ENCODE results near the gene OSBPL3.

The OSBPL3 gene

DNA sequence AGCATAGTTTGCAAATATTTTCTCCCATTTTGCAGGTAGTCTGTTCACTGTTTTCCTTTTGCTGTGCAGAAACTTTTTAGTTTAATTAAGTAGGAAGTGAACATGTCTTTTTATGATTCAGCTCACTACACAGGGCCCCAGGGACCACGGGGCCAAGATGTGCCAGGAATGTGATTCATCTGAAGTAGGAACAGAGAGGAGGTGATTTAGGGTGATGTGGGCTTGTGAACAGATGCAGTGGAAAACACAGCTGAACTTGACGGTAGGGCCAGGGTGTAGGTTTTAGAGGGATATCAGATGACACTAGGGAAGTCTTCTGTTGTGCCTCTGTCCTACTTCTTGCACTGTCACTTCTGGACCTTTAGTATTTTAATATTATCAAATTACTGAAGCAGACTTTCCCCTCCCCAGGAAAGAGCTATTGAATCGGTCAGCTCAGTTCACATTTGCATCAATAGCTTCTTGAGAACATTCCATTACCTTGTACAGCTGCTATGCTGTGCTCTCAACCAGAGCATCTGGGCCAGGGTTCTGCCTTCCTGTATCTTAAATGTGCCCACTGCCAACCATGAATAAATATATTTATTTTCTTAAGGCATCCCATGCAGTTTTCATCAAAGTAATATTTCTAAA, 96.9 kb downstream of the OSBPL3 start:
- H3K4me1 ChIP-seq (ENCODE audit: control insufficient read depth, insufficient read depth, low read length) = peaks cover 15% of the 10 kb centered on the region
- no peak overlapping the region for H3K4me3 ChIP-seq (ENCODE audit: low read depth, low read length)
- H3K36me3 ChIP-seq (ENCODE audit: control insufficient read depth, insufficient read depth, low read length) = no peaks in the 10 kb centered on the region
- H3K27me3 ChIP-seq (ENCODE audit: control insufficient read depth, insufficient read depth, low read length) = no peaks in the 10 kb centered on the region
- no peak overlapping the region for H3K9ac ChIP-seq (ENCODE audit: low read depth, low read length)
- no peaks in the 10 kb centered on the region for H3K9me3 ChIP-seq (ENCODE audit: control insufficient read depth, insufficient read depth, low read length)

DNA sequence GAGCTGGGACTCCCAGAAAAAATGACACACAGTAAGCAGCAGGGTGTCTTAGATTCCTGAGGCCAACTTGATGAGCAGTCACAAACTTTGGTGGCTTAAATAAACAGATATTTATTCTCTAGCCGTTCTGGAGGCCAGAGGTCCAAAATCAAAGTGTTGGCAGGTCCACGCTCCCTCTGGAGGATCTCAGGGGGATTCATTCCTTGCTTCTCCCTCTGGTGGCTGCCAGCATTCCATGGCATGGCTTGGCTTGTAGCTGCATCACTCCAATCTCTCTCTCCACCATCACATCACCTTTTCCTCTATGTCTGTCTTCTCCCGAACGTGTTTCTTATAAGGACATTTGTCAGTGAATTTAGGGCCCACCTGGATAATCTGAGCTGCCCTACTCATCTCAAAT, 98.4 kb downstream of the OSBPL3 start:
- peaks cover 21% of the 10 kb centered on the region for H3K4me1 ChIP-seq (ENCODE audit: control insufficient read depth, insufficient read depth, low read length)

DNA sequence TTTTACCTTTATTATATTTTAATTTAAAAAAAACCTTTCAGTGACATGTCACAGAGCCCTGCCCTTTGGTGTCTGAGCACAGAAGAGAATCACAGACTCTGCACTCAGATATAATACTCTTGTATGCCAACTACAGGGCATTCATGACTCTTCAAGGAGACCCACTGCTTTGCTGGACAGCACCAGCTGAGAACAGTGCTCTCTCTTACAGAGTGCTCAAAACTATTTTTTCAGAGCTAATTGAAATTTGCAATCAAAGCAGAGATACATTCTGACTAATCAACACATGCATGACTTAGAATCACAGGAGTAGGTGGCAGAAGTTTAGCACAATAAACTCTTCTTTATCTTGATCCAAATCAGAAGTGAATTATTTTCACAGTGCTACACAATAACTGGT, 99.1 kb downstream of the OSBPL3 start:
- Histone ChIP-seq H3K9ac (ENCODE audit: low read depth, low read length) (no peak overlapping the region), H3K4me1 (ENCODE audit: control insufficient read depth, insufficient read depth, low read length) (peaks cover 21% of the 10 kb centered on the region), H3K4me3 (ENCODE audit: low read depth, low read length) (no peak overlapping the region), H3K27me3 (ENCODE audit: control insufficient read depth, insufficient read depth, low read length) (no peaks in the 10 kb centered on the region), H3K36me3 (ENCODE audit: control insufficient read depth, insufficient read depth, low read length) (no peaks in the 10 kb centered on the region), H3K9me3 (ENCODE audit: control insufficient read depth, insufficient read depth, low read length) (no peaks in the 10 kb centered on the region)

More for the DNA sequence above, 98.4 kb downstream of the OSBPL3 start:
- H3K9ac ChIP-seq (ENCODE audit: low read depth, low read length) = no peak overlapping the region
- H3K9me3 ChIP-seq (ENCODE audit: control insufficient read depth, insufficient read depth, low read length) = no peaks in the 10 kb centered on the region
- H3K4me3 ChIP-seq (ENCODE audit: low read depth, low read length) = no peak overlapping the region
- H3K36me3 ChIP-seq (ENCODE audit: control insufficient read depth, insufficient read depth, low read length) = no peaks in the 10 kb centered on the region
- no peaks in the 10 kb centered on the region for H3K27me3 ChIP-seq (ENCODE audit: control insufficient read depth, insufficient read depth, low read length)

DNA sequence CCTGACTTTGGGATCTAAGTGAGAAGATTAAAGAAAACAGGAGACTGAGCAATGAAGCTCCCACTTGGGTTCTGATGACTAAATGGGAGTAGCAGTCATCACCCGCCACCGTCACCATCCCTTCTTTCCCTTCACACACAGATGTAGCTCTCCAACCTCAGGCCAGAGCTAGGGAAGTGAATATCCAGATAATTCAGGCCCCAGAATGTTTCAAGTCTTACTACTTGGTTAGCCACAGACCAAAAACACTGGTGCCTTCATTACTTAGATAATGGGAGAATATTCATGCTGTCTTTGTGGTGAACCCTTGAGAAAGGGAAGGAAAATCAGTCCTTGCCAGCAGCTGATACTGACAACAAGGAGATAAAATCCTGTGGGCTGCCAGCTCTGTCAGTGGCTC, 100.7 kb downstream of the OSBPL3 start:
- H3K36me3 ChIP-seq (ENCODE audit: control insufficient read depth, insufficient read depth, low read length) = no peaks in the 10 kb centered on the region
- H3K9me3 ChIP-seq (ENCODE audit: control insufficient read depth, insufficient read depth, low read length) = no peaks in the 10 kb centered on the region
- H3K4me1 ChIP-seq (ENCODE audit: control insufficient read depth, insufficient read depth, low read length) = peaks cover 19% of the 10 kb centered on the region
- H3K4me3 ChIP-seq (ENCODE audit: low read depth, low read length) = no peak overlapping the region
- H3K9ac ChIP-seq (ENCODE audit: low read depth, low read length) = no peak overlapping the region
- H3K27me3 ChIP-seq (ENCODE audit: control insufficient read depth, insufficient read depth, low read length) = no peaks in the 10 kb centered on the region

DNA sequence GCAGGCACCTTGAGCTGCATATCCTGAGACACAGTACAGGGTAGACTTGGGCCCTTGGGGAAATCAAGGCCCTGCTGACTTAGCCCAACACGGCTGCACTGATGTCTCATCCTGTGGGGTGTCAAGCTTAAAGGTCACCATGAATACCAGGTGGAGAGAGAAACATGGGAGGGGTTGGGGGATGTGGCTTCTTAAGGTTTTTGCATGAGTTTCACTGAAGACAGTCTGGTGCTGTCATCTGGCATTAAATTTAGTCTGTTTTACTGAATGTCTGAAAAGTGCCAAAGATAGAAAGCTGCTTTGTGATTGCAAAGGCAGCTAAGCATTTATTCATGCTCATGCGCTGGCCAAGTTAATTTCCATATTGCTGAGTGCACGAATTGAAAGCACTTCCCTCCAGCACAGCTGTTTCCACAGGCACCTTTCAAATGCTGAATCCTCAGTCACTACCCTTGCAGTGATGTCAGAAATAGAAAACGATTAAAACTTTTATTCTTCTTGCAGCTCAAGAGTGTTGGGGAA, 102.1 kb downstream of the OSBPL3 start:
- peak overlapping the region; percentile 10 for H3K4me3 ChIP-seq (ENCODE audit: low read depth, low read length)
- no peaks in the 10 kb centered on the region for H3K27me3 ChIP-seq (ENCODE audit: control insufficient read depth, insufficient read depth, low read length)
- H3K9ac ChIP-seq (ENCODE audit: low read depth, low read length) = no peak overlapping the region
- peaks cover 16% of the 10 kb centered on the region for H3K4me1 ChIP-seq (ENCODE audit: control insufficient read depth, insufficient read depth, low read length)
- H3K36me3 ChIP-seq (ENCODE audit: control insufficient read depth, insufficient read depth, low read length) = no peaks in the 10 kb centered on the region
- no peaks in the 10 kb centered on the region for H3K9me3 ChIP-seq (ENCODE audit: control insufficient read depth, insufficient read depth, low read length)

DNA sequence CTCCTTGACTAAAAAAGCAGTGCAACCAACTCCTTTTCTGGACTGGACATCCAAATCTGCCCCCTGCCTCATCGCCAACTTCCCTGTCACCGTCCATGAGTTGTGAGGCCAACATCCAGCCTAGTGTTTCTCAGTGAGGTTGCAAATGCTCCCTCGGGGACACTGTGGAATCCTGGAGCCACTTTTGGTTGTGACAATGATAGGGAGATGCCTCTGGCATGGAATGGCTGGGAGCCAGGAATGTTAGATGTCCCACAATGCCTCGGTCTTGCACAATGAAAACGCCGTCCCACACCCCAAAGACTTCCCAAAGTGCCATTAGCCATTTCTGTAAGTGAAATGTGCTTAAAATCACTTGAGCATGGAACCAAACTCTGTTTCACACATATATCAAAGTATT, 105.2 kb downstream of the OSBPL3 start:
- Histone ChIP-seq H3K4me3 (ENCODE audit: low read depth, low read length) (no peak overlapping the region), H3K4me1 (ENCODE audit: control insufficient read depth, insufficient read depth, low read length) (peaks cover 16% of the 10 kb centered on the region), H3K9me3 (ENCODE audit: control insufficient read depth, insufficient read depth, low read length) (no peaks in the 10 kb centered on the region), H3K27me3 (ENCODE audit: control insufficient read depth, insufficient read depth, low read length) (no peaks in the 10 kb centered on the region), H3K36me3 (ENCODE audit: control insufficient read depth, insufficient read depth, low read length) (peaks cover 3% of the 10 kb centered on the region), H3K9ac (ENCODE audit: low read depth, low read length) (no peak overlapping the region)

DNA sequence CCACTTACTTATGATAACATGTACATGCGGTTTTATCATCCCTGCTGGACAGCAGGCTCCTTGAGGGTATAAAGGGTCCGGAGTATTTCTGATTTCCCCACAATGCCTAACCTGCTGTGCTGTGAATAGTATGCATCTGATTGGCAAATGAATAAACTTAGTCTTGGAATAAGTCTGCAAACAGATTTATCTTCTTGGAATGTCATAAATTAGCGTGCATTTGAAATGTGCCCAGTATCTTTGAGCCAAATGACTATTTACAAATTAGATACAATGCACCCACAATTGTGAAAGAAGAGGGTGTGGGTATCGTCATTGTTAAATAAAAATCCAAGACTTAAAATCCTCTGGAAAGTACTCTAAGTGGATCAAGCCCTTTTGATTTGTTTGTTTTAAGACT, 106.0 kb downstream of the OSBPL3 start:
- no peak overlapping the region for H3K9ac ChIP-seq (ENCODE audit: low read depth, low read length)

DNA sequence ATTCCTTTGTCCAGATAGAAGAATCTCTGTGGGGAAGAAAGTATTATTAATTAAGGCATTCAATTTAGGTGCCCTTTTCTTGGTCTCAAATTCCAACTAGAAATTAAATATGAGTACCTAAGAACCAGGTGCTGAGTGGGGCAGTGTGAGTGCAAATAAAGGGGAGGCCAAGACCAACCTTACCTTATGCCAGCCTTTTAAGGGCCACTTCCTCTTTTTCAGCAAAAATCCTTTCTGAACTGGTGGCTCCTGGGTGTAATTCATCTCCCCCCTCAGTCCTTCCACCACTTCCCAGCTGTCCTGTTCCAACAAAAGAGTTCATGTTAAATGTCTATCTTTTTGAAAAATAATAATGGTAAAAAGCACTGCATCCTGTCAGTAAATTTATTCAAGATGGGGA, 108.2 kb downstream of the OSBPL3 start:
- Histone ChIP-seq H3K27me3 (ENCODE audit: control insufficient read depth, insufficient read depth, low read length) (no peaks in the 10 kb centered on the region), H3K36me3 (ENCODE audit: control insufficient read depth, insufficient read depth, low read length) (peaks cover 3% of the 10 kb centered on the region), H3K9ac (ENCODE audit: low read depth, low read length) (no peak overlapping the region), H3K4me3 (ENCODE audit: low read depth, low read length) (no peak overlapping the region), H3K4me1 (ENCODE audit: control insufficient read depth, insufficient read depth, low read length) (no peaks in the 10 kb centered on the region), H3K9me3 (ENCODE audit: control insufficient read depth, insufficient read depth, low read length) (no peaks in the 10 kb centered on the region)

More for the DNA sequence above, 106.0 kb downstream of the OSBPL3 start:
- Histone ChIP-seq H3K27me3 (ENCODE audit: control insufficient read depth, insufficient read depth, low read length) (no peaks in the 10 kb centered on the region), H3K4me1 (ENCODE audit: control insufficient read depth, insufficient read depth, low read length) (peaks cover 14% of the 10 kb centered on the region), H3K36me3 (ENCODE audit: control insufficient read depth, insufficient read depth, low read length) (peaks cover 3% of the 10 kb centered on the region), H3K4me3 (ENCODE audit: low read depth, low read length) (no peak overlapping the region), H3K9me3 (ENCODE audit: control insufficient read depth, insufficient read depth, low read length) (no peaks in the 10 kb centered on the region)

DNA sequence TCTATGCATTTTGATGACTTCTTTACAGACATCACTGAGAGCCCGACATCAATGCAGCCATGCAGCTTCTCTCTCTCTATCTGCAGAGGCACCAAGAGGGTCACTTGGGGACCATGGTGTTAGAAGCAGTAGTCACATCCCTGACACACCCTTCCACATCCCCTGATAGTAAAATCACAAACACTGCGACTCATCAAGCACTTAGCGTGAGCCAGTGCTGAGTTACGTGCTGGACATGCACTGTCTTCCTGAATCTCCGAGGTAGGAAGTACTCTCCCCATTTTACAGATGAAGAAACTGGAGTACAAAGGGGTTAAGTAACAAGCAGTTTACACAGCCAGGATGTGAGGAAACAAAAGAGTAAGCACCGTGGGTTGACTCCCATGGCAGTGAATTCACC, 109.2 kb downstream of the OSBPL3 start:
- Histone ChIP-seq H3K36me3 (ENCODE audit: control insufficient read depth, insufficient read depth, low read length) (peaks cover 3% of the 10 kb centered on the region), H3K9ac (ENCODE audit: low read depth, low read length) (no peak overlapping the region), H3K27me3 (ENCODE audit: control insufficient read depth, insufficient read depth, low read length) (no peaks in the 10 kb centered on the region), H3K9me3 (ENCODE audit: control insufficient read depth, insufficient read depth, low read length) (no peaks in the 10 kb centered on the region), H3K4me3 (ENCODE audit: low read depth, low read length) (no peak overlapping the region), H3K4me1 (ENCODE audit: control insufficient read depth, insufficient read depth, low read length) (no peaks in the 10 kb centered on the region)

DNA sequence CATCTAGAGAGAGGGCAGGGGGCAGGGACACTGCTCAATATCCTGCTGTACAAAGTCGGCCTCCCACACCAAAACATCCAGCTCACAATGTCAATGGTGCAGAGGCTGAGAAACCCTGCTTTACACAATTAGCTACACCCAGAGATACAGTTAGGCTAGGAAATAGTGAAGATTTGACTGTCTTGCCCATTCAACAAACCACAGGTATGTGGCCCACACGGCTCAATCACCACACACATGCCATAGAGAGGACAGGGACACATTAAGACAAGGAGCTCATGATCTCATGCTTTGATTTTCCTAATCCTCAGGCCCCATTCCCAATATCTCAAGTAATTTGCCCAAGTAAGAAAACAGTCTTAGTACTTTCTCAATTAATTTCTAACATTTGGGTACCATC, 110.4 kb downstream of the OSBPL3 start:
- H3K36me3 ChIP-seq (ENCODE audit: control insufficient read depth, insufficient read depth, low read length) = peaks cover 3% of the 10 kb centered on the region
- H3K9me3 ChIP-seq (ENCODE audit: control insufficient read depth, insufficient read depth, low read length) = no peaks in the 10 kb centered on the region
- H3K4me1 ChIP-seq (ENCODE audit: control insufficient read depth, insufficient read depth, low read length) = no peaks in the 10 kb centered on the region

DNA sequence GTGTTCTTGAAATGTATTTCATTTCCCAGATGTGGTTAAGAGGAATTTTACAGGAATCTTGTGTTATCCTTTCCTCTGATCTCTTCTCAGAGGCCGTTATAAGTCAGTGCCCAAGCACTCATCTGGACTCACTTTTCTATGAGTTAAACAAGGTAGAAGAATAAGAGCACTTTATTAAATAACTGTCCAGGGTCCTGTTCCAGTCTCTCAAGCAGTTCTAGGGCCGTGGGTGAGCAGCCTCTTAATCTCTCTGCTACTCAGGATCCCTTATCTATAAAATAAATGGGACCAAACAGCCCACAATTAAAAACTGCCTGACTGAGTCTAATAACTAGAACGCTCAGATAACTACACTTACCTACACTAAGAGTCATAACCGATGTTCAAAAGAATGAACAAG, 111.2 kb downstream of the OSBPL3 start:
- Histone ChIP-seq H3K36me3 (ENCODE audit: control insufficient read depth, insufficient read depth, low read length) (peaks cover 3% of the 10 kb centered on the region), H3K4me3 (ENCODE audit: low read depth, low read length) (no peak overlapping the region), H3K27me3 (ENCODE audit: control insufficient read depth, insufficient read depth, low read length) (no peaks in the 10 kb centered on the region), H3K4me1 (ENCODE audit: control insufficient read depth, insufficient read depth, low read length) (no peaks in the 10 kb centered on the region), H3K9ac (ENCODE audit: low read depth, low read length) (no peak overlapping the region), H3K9me3 (ENCODE audit: control insufficient read depth, insufficient read depth, low read length) (no peaks in the 10 kb centered on the region)

More for the DNA sequence above, 110.4 kb downstream of the OSBPL3 start:
- Histone ChIP-seq H3K9ac (ENCODE audit: low read depth, low read length) (no peak overlapping the region), H3K27me3 (ENCODE audit: control insufficient read depth, insufficient read depth, low read length) (no peaks in the 10 kb centered on the region), H3K4me3 (ENCODE audit: low read depth, low read length) (no peak overlapping the region)

DNA sequence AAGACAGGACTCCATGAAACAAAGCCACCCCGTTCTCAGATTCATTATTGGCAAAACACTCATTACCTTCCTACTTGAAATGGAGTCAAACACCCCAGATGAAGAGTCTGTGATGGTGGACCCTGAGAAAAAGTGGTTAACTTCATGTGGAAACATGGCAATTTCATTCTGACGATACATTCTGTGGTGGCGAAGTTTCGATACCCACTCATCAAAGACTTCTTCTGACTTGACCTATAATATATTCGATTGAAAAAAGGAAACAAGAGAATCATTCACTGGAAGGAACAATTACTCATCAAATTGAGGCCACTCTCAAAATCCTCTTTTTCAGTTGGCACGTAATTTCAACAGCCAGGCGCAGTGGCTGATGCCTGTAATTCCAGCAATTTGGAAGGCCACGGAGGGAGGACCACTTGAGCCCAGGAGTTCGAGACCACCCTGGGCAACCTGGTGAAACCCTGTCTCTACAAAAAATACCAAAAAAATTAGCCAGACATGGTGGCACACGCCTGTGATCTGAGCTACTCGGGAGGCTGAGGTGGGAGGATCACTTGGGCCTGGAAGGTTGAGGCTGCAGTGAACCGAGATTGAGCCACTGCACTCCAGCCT, 113.9 kb downstream of the OSBPL3 start:
- H3K9ac ChIP-seq (ENCODE audit: low read depth, low read length) = no peak overlapping the region
- H3K9me3 ChIP-seq (ENCODE audit: control insufficient read depth, insufficient read depth, low read length) = no peaks in the 10 kb centered on the region
- H3K36me3 ChIP-seq (ENCODE audit: control insufficient read depth, insufficient read depth, low read length) = no peaks in the 10 kb centered on the region
- no peaks in the 10 kb centered on the region for H3K4me1 ChIP-seq (ENCODE audit: control insufficient read depth, insufficient read depth, low read length)
- H3K27me3 ChIP-seq (ENCODE audit: control insufficient read depth, insufficient read depth, low read length) = no peaks in the 10 kb centered on the region
- no peak overlapping the region for H3K4me3 ChIP-seq (ENCODE audit: low read depth, low read length)
